OCI-LY1 (cell line): ENCODE results near the gene CIB1.

Experiments used
- H2AFZ ChIP-seq: fragments of 200-600 bp; sonication (generic), shearing (Covaris generic); 2 replicates; pipeline ENCODE4 v1.6.0; 2014; ENCODE audit warnings: antibody characterized with exemption, mild to moderate bottlenecking, low read length
- H3F3A ChIP-seq: fragments of 200-600 bp; sonication (generic), shearing (Covaris generic); 2 replicates; pipeline ENCODE4 v1.6.0; 2014; ENCODE audit warnings: mild to moderate bottlenecking, antibody characterized with exemption, low read length, moderate library complexity; ENCODE audit not compliant: insufficient read depth
- H3K27ac ChIP-seq: fragments of 200-600 bp; sonication (generic); 2 replicates; pipeline ENCODE4 v1.5.1; 2014; ENCODE audit warnings: low read length, mixed run types, mild to moderate bottlenecking, low read depth; ENCODE audit not compliant: poor library complexity, severe bottlenecking
- H3K27me3 ChIP-seq: fragments of 200-600 bp; sonication (generic); 2 replicates; pipeline ENCODE4 v1.6.0; 2014; ENCODE audit warnings: antibody characterized with exemption, mild to moderate bottlenecking, low read length, moderate library complexity; ENCODE audit not compliant: insufficient read depth
- H3K36me3 ChIP-seq: fragments of 200-600 bp; sonication (generic); 2 replicates; pipeline ENCODE4 v1.6.1; 2014; ENCODE audit warnings: mild to moderate bottlenecking, antibody characterized with exemption, low read length, moderate library complexity, mixed read lengths; ENCODE audit not compliant: insufficient read depth
- H3K4me1 ChIP-seq: fragments of 200-600 bp; sonication (generic); 2 replicates; pipeline ENCODE4 v1.5.1; 2014; ENCODE audit warnings: mild to moderate bottlenecking, low read length, moderate library complexity; ENCODE audit not compliant: insufficient read depth, severe bottlenecking
- H3K4me2 ChIP-seq: fragments of 200-600 bp; sonication (generic), shearing (Covaris generic); 2 replicates; pipeline ENCODE4 v1.6.1; 2014; ENCODE audit warnings: low read length
- H3K4me3 ChIP-seq: fragments of 200-600 bp; sonication (generic); 2 replicates; pipeline ENCODE4 v1.5.1; 2014; ENCODE audit warnings: low read length, low read depth, mild to moderate bottlenecking, mixed read lengths; ENCODE audit not compliant: poor library complexity, severe bottlenecking
- H3K79me2 ChIP-seq: fragments of 200-600 bp; shearing (Covaris generic); 2 replicates; pipeline ENCODE4 v1.6.1; 2016; ENCODE audit warnings: mixed run types, low read length, mixed read lengths; ENCODE audit not compliant: insufficient read depth
- H3K9ac ChIP-seq: fragments of 200-600 bp; sonication (generic), shearing (Covaris generic); 2 replicates; pipeline ENCODE4 v1.6.1; 2014; ENCODE audit warnings: mild to moderate bottlenecking, low read length, mixed read lengths
- H3K9me2 ChIP-seq: fragments of 200-600 bp; sonication (generic), shearing (Covaris generic); 2 replicates; pipeline ENCODE4 v1.6.1; 2014; ENCODE audit warnings: low read depth, mild to moderate bottlenecking, low read length, mixed read lengths
- H3K9me3 ChIP-seq: fragments of 200-600 bp; shearing (Covaris generic); 2 replicates; pipeline ENCODE4 v1.6.1; 2014; ENCODE audit warnings: low read length, mixed read lengths
- H4K20me1 ChIP-seq: fragments of 200-600 bp; sonication (generic), shearing (Covaris generic); 2 replicates; pipeline ENCODE4 v1.6.0; 2016; ENCODE audit warnings: mild to moderate bottlenecking, low read length; ENCODE audit not compliant: insufficient read depth
- CTCF ChIP-seq: fragments of 200-600 bp; sonication (generic), shearing (Covaris generic); IDR thresholded peaks from 2 replicates; pipeline ENCODE4 v1.5.1; 2017; ENCODE audit warnings: mild to moderate bottlenecking, antibody characterized with exemption, low read length, moderate library complexity, mixed read lengths
- EZH2 ChIP-seq: fragments of 200-600 bp; sonication (generic), shearing (Covaris generic); IDR thresholded peaks from 2 replicates; pipeline ENCODE4 v1.8.0; 2017; ENCODE audit warnings: borderline replicate concordance, mixed run types, mild to moderate bottlenecking, antibody characterized with exemption, low read length, moderate library complexity, mixed read lengths

Gene CIB1

GRCh38 chr15:90212221-90213098 is 21.3 kb downstream of the CIB1 start:
- Histone ChIP-seq H3K27ac (peak overlapping the region; percentile 88), H3K4me1 (peaks cover 77% of the 10 kb centered on the region), H3K9ac (peak overlapping the region; percentile 25; the same call in 1 of the 2 replicates), H4K20me1 (no peaks in the 10 kb centered on the region), H3K9me3 (no peaks in the 10 kb centered on the region), H3K4me3 (peak overlapping the region; percentile 6), H3K9me2 (no peaks in the 10 kb centered on the region), H3K79me2 (no peaks in the 10 kb centered on the region), H3K4me2 (peak overlapping the region; percentile 26; the same call in 1 of the 2 replicates), H3F3A (no peaks in the 10 kb centered on the region), H3K36me3 (peaks cover 7% of the 10 kb centered on the region), H2AFZ (no peak overlapping the region), H3K27me3 (no peaks in the 10 kb centered on the region)
- no peak for TF ChIP-seq CTCF
- TF ChIP-seq EZH2 = no peak

- Histone ChIP-seq H4K20me1 (no peaks in the 10 kb centered on the region), H3K36me3 (peaks cover 8% of the 10 kb centered on the region; the same call in 1 of the 2 replicates), H3K79me2 (no peaks in the 10 kb centered on the region), H3K9me2 (no peaks in the 10 kb centered on the region), H3K27ac (peak overlapping the region; percentile 88), H3K4me2 (peak overlapping the region; percentile 19; the same call in 1 of the 2 replicates), H2AFZ (no peak overlapping the region), H3K9me3 (no peaks in the 10 kb centered on the region), H3K27me3 (no peaks in the 10 kb centered on the region), H3K4me3 (peak overlapping the region; percentile 6), H3K4me1 (peaks cover 75% of the 10 kb centered on the region), H3K9ac (peak overlapping the region; percentile 25; the same call in 1 of the 2 replicates), H3F3A (no peaks in the 10 kb centered on the region)
- TF ChIP-seq CTCF = no peak
- no peak for TF ChIP-seq EZH2
Observed at GRCh38 chr15:90211440-90212143, 22.1 kb downstream of the CIB1 start.

GRCh38 chr15:90211009-90211408 is 22.7 kb downstream of the CIB1 start:
- peaks cover 75% of the 10 kb centered on the region for H3K4me1 ChIP-seq
- no peaks in the 10 kb centered on the region for H3K27me3 ChIP-seq
- H4K20me1 ChIP-seq = no peaks in the 10 kb centered on the region
- H3K9me2 ChIP-seq = no peaks in the 10 kb centered on the region
- no peak overlapping the region for H2AFZ ChIP-seq
- H3K36me3 ChIP-seq = peaks cover 12% of the 10 kb centered on the region; the same call in 1 of the 2 replicates
- H3K79me2 ChIP-seq = no peaks in the 10 kb centered on the region
- peak overlapping the region; percentile 88 for H3K27ac ChIP-seq
- peak overlapping the region; percentile 19; the same call in 1 of the 2 replicates for H3K4me2 ChIP-seq
- H3K9ac ChIP-seq = peak overlapping the region; percentile 25; the same call in 1 of the 2 replicates
- no peak overlapping the region for H3K4me3 ChIP-seq
- TF ChIP-seq CTCF = no peak
- no peaks in the 10 kb centered on the region for H3F3A ChIP-seq
- H3K9me3 ChIP-seq = no peaks in the 10 kb centered on the region
